Gastrocnemius medialis (tissue), 4 donors: ENCODE results near the gene ZBTB45.

ENCODE experiments used
- CTCF ChIP-seq, 5 experiments: fragments of 450-650 bp in 3 of 5; fragments of 200-600 bp in 2 of 5; sonication (generic) in 2 of 5; IDR thresholded peaks in 4 of 5; conservative IDR thresholded peaks in 1 of 5; 1 replicate in 4 of 5; 2 replicates in 1 of 5; pipeline ENCODE4 v1.5.1; 2016 to 2019; ENCODE audit warnings: antibody characterized with exemption in 5 of 5, mild to moderate bottlenecking in 3 of 5, moderate library complexity in 3 of 5
- POLR2A ChIP-seq, 2 donors: fragments of 450-650 bp; IDR thresholded peaks; one replicate each; pipeline ENCODE4 v1.6.1; 2017; ENCODE audit warnings: antibody characterized with exemption in 2 of 2, mild to moderate bottlenecking in 2 of 2, moderate library complexity in 2 of 2

GRCh38 chr19:58514564-58515022 lies 5.0 kb downstream of the ZBTB45 start:
- no peak for TF ChIP-seq POLR2A (IDR thresholded peaks at IDR 0.05)
- no peak for TF ChIP-seq CTCF (IDR thresholded peaks at IDR 0.05 in 4 of 5, conservative IDR thresholded peaks at IDR 0.05 in 1 of 5)
